GM19324 (cell line): ENCODE measurements around the gene TINCR.
"Not testable (repeated sequence)": the region's sequence is repeated elsewhere in the genome, so short reads cannot be mapped to it uniquely, and the experiment has no call there.

Source experiments
- ATAC-seq: cut with Tn5 transposase; IDR thresholded peaks from one replicate; pipeline ENCODE4 v1.9.1; 2021; ENCODE audit warnings: mild to moderate bottlenecking, moderate library complexity; ENCODE audit not compliant: unreplicated experiment, low FRiP score

TINCR gene

DNA sequence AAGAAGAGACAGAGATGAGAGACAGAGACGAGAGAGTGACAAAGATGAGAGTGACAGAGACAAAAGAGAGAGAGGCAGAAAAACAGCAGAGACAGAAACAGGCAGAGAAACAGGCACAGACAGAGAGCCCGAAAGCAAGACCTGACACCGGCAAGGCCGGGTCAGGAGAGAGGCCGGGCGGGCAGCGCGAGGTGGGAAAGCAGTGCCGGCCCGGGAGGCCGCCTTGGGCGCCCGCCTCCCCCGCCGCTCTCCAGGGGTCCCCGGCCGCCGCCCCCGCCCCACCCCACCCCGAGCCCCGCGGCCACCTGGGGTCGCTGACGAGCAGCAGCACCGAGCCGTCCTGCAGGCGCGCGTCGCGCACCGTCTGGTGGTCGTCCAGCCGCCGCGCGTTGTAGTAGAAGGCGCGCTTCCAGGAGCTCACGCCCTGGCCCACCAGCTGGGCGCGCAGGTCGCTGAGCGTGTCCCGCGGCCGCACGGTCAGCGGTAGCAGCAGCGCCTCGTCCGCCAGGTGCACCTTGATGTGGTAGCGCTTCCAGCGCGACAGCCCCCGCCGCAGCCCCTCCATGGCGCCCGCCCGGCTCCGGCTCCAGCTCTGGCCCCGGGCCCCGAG lies at the start of gene TINCR:
TINCR (minus strand) TSS at position 594 of the 610 bp plus-strand sequence.
- ATAC-seq, result no peak

DNA sequence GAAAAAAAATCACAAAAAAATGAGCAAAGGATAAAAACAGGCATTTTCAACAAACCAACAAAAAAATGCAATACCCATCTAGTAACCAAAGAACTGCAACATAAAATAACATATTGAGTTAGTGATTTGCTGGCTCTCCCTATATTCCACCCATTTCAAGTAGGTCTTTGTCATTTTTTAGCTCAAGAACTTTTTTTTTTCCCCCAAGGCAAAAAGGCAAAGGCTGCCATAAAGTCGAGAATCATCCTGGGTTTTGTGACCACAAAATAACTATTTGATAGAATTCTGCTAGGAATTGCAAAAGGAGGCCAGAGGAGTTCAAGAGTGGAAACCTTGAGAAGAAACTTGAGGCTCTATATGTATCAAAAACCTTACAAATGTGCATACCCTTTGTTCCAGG lies 49.3 kb upstream of the TINCR start:
- ATAC-seq, result no peak

GRCh38 chr19:5615756-5616327 lies 48.1 kb upstream of the TINCR start:
- ATAC-seq, result no peak

GRCh38 chr19:5612891-5613865 lies 45.4 kb upstream of the TINCR start:
- no peak for ATAC-seq

DNA sequence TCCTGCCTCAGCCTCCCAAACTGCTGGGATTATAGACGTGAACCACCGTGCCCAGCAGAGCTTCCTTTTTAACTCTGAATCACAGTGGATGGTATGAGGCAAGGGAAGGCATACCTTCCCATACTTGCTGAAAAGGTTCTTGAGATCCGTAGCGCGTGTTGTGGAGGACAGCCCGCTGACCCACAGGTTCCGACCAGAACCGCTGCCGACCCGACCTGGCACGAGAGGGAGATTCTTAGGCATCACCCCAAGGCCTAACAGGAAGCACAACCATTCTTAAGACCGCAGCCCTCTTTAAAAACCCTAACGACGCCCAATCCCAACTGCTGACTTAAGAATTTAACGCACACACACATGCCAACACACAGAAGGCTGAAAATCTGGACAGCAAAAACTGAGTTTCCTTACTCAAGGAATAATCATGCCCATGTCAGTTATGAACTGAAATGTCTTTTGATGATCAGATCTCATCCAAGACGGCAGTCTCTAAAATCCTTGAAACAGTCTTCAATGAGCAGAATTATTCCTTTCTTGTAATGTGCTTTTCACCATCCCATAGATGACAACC lies 42.2 kb upstream of the TINCR start:
- ATAC-seq, result no peak

DNA sequence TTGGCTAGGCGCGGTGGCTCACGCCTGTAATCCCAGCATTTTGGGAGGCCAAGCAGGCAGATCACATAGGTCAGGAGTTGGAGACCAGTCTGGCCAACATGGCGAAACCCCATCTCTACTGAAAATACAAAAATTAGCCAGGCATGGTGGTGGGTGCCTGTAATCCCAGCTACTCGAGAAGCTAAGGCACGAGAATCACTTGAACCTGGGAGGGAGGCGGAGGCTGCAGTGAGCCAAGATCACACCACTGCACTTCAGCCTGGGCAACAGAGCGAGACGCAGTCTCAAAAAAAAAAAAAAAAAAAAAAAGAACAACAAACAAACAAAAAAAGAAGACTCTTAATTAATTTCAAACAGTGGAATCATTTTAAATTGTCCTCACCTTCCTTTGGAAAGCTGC lies 41.0 kb upstream of the TINCR start:
- ATAC-seq, result not testable (repeated sequence)

DNA sequence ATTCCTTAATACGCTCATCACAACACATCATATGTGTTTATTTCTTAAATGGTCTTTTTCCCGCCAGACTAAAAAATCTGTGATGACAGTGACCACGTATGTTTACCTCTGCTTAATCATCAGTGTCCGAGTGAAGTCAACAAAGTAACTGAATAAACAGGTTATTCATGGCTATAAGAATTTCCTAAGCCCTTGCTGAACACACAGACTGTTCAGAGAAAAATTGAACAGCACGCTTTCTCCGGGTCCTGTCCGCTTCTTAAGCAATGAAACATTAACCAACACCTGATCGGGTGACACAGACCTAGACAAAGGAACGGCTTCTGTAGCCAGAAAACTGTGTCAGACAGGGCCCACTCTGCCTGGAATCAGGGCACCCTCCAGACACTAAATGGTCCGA lies 40.5 kb upstream of the TINCR start:
- no peak for ATAC-seq

DNA sequence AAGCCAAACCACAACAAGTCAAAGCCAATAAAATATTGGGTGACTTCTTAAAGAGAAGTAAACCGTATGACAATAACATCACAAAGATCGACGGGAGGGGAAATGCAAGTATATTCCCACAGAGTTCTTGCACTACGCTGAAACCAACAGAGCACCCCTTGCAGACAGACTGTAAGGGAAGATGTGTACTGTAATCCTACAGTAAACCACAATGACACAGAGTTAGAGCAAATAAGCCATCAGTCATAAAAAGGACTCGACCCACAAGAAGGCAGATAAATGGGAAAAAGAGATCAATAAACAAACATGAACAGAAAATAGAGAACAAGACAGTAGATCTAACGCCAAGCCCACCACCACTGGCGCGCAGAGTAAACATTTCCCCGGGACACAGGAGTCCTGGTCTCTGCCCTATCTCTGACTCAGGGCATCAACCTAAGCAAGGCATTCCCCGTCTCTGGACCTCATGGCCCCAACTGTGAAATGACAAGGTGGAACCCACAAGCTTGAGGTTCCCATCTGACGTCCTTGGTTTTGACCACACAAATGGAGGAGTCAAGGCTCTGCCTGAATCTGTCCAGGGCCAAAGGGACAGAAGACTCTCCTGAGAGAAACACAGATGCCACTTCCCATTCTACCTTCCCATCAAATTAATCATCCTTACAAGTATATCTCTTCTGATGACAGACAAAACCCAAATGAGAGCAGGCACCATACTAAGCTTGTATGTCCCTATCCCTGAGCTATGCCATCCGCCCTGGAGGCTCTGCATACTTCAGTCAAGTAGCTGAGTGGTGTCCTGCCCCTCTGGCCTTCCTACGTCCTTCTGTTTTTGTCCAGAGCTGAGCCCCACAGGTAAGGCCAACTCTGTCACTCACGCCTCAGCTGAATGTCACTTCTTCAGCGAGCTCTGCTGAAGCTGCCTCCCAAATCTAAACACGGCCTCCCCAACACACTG lies 39.8 kb upstream of the TINCR start:
- ATAC-seq, result no peak

DNA sequence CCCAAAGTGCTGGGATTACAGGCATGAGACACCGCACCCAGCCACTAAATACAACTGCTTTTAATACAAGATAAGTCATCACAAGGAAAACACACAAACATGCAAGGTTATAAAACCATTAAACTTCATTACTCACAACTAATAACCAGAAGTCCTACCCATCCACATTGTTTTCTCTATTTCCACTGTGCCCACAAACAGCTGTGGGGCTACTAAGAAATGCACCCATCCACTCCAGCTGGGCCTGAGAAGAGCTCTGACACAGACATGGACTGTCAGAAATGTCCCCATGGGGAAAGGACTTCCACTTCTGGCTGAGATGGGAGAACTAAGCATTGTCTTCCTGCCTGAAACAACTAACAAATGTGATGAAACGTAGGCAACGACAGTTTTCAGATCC lies 37.6 kb upstream of the TINCR start:
- no peak for ATAC-seq

DNA sequence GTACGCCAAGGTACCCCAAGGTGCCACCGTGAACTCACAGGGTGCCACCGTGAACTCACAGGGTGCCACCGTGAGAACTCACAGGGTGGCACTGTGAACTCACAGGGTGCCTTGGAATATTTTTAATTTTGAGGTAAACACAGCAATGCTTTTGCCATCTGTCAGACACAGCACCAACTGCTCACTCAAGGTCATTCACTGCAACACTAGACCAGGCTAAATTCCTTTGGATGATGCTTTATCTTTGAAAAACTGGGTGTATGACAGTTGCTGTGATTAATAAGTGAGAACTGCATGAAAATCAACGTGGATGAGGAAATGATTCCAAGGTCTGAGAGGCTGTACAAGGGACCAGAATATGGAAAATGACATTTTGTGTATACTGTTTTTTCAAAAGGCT lies 35.9 kb upstream of the TINCR start:
- ATAC-seq, result no peak

DNA sequence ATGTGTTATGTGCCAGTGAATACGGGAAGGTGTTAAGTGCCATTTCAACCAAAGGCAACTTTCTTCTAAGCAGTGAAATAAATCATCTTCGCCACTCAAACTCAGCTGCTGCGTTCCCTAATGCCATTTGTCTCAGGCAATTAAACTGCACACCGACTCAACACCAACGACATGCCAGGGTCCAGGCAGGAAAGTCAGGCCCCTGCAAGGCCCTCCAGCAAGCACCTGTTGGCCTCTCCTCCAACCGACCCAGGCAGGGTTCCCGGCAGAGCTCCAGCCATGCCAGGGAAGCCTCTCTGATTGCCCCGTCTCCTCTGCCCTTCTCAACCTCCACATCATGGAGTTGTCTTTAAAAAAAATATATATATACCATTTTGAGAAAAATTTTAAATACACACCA lies 33.0 kb upstream of the TINCR start:
- ATAC-seq, result no peak

GRCh38 chr19:5595745-5596144 lies 28.0 kb upstream of the TINCR start:
- no peak for ATAC-seq

DNA sequence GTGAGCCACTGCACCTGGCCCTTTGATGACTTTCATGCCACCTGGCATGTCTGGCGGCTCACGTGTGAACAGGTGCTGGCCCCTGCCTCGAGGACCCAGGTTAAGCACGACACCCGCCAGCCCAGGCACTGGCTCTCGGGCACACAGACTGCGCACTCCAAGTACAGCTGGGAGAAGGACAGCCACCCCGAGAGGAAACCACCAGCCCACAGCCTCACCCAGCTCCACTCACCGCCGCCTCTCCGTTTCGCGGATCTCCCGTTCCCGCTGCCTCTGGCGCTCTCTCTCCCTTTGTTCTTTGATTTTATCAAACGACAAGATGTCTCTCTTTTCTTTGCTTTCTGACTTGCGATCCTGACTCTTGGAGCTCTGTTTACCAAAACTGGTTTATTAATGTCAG lies 27.4 kb upstream of the TINCR start:
- no peak for ATAC-seq

- no peak for ATAC-seq
Observed at GRCh38 chr19:5594521-5594950, 26.8 kb upstream of the TINCR start.

GRCh38 chr19:5593343-5594255 lies 25.8 kb upstream of the TINCR start:
- no peak for ATAC-seq

DNA sequence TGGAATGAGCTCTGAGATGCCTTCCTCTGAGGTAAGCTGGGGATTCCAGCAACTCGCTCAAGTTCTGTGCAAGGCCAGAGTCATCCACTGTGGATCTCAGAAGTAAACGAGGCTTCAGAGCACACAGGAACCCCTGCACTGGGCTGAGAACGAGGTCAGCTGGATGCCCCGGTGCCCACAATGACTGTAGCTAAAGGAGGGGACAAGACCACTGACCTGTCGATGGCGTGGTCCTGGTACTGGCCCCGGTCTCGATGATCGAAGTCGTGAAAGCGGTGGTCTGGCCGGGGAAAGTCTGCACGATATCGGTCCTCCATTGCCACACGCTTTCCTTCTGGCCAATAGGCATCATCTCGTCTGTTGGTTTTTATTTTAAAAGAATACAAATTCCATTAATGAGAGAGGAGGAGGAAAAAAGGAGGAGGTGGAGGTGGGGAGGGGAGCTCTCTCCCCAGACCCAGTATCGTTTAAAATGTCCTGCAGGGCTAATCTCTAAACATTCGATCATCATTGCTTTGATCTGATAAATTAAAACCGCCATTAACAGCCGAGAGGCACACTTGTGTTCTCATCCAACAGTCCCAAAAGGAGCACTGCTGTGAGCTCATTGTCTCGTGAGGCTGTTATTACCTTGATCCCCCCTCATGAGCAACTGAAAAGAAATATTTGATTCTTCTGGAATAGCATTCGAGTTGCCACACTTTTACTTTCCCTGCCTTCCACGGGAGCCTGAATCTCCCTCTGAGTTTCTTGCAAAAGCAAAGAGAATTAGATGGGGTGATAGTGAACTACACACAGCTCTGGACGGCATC lies 25.0 kb upstream of the TINCR start:
- ATAC-seq, result no peak

DNA sequence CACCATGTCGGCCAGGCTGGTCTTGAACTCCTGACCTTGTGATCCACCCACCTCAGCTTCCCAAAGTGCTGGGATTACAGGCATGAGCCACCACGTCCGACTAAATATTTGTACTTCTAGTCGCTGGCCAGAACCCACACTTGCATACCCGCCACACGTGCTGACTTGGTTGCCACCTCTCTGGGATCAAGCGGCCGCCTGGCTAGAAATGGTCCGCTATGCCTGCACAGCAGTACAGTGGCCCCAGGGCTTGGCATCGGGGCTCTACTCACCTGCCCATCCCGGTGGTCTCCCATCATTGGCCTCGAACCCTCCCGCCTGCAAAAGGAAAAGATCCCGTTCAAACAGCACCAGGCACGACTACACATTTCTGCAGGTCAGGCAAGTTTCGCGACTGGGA lies 23.7 kb upstream of the TINCR start:
- no peak for ATAC-seq

GRCh38 chr19:5590865-5591154 lies 23.1 kb upstream of the TINCR start:
- ATAC-seq, result no peak
